GM18511 (cell line): ENCODE data around the gene CDK1.
A peak's percentile ranks its signal among the peaks of the same experiment; 100 is the strongest.

ENCODE experiments used
- ATAC-seq: cut with Tn5 transposase; IDR thresholded peaks from one replicate; pipeline ENCODE4 v1.9.1; 2021; ENCODE audit warnings: mild to moderate bottlenecking, moderate library complexity; ENCODE audit not compliant: unreplicated experiment

CDK1 gene

GRCh38 chr10:60778214-60778970 lies at the start of gene CDK1:
Gene CDK1 (plus strand): TSS chr10:60778478. CDS start chr10:60780166, 1,688 bp downstream.
- peak; percentile 96 for ATAC-seq

GRCh38 chr10:60729106-60729505 lies 49.2 kb upstream of the CDK1 start:
- ATAC-seq: no peak

GRCh38 chr10:60731134-60731885 lies 47.0 kb upstream of the CDK1 start:
- peak; percentile 77 for ATAC-seq

GRCh38 chr10:60732198-60732806 lies 46.0 kb upstream of the CDK1 start:
- peak; percentile 40 for ATAC-seq

- peak; percentile 59 for ATAC-seq
These were observed 45.3 kb upstream of the CDK1 start for GRCh38 chr10:60732807-60733516.

GRCh38 chr10:60733517-60733822 lies 44.8 kb upstream of the CDK1 start:
- no peak for ATAC-seq

GRCh38 chr10:60733826-60734225 lies 44.5 kb upstream of the CDK1 start:
- no peak for ATAC-seq

GRCh38 chr10:60734226-60734625 lies 44.1 kb upstream of the CDK1 start:
- ATAC-seq: no peak

- ATAC-seq: no peak
These were observed 43.0 kb upstream of the CDK1 start for GRCh38 chr10:60735244-60735643.

GRCh38 chr10:60737242-60737641 lies 41.0 kb upstream of the CDK1 start:
- ATAC-seq: no peak

GRCh38 chr10:60739558-60739957 lies 38.7 kb upstream of the CDK1 start:
- no peak for ATAC-seq

GRCh38 chr10:60742512-60742911 lies 35.8 kb upstream of the CDK1 start:
- ATAC-seq: no peak

- ATAC-seq: no peak
These were observed 30.3 kb upstream of the CDK1 start for GRCh38 chr10:60747817-60748469.

GRCh38 chr10:60753152-60753551 lies 25.1 kb upstream of the CDK1 start:
- ATAC-seq: no peak

GRCh38 chr10:60753817-60754216 lies 24.5 kb upstream of the CDK1 start:
- no peak for ATAC-seq

- ATAC-seq: no peak
These were observed 20.8 kb upstream of the CDK1 start for GRCh38 chr10:60757420-60757895.

GRCh38 chr10:60759181-60759580 lies 19.1 kb upstream of the CDK1 start:
- no peak for ATAC-seq

- no peak for ATAC-seq
These were observed 17.5 kb upstream of the CDK1 start for GRCh38 chr10:60760711-60761210.

- no peak for ATAC-seq
These were observed 15.7 kb upstream of the CDK1 start for GRCh38 chr10:60762554-60762953.

GRCh38 chr10:60767424-60767823 lies 10.9 kb upstream of the CDK1 start:
- no peak for ATAC-seq

GRCh38 chr10:60769406-60769805 lies 8.9 kb upstream of the CDK1 start:
- no peak for ATAC-seq
